Smooth muscle cell of the brain vasculature (primary cell): ENCODE data around the gene TECTA.
"Not testable (repeated sequence)": the region's sequence is repeated elsewhere in the genome, so short reads cannot be mapped to it uniquely, and the experiment has no call there.

Experiments
- DNase-seq: peaks from one replicate; pipeline ENCODE4 v3.0.0-alpha.2; 2012; ENCODE audit warnings: low read depth, low spot score

The TECTA gene

GRCh38 chr11:121235057-121235456 lies 134.0 kb downstream of the TECTA start:
- no peak for DNase-seq

- DNase-seq: no peak
These were observed 135.3 kb downstream of the TECTA start for GRCh38 chr11:121236115-121237001.

GRCh38 chr11:121237247-121237646 lies 136.2 kb downstream of the TECTA start:
- not testable (repeated sequence) for DNase-seq

GRCh38 chr11:121237686-121238658 lies 136.9 kb downstream of the TECTA start:
- DNase-seq: no peak

- DNase-seq: no peak
These were observed 137.9 kb downstream of the TECTA start for GRCh38 chr11:121238956-121239355.

GRCh38 chr11:121240001-121240400 lies 139.0 kb downstream of the TECTA start:
- not testable (repeated sequence) for DNase-seq

GRCh38 chr11:121240650-121241303 lies 139.7 kb downstream of the TECTA start:
- DNase-seq: no peak
